HepG2 (cell line): ENCODE results near the gene RAC3. TPM values are rescaled to one million over a fixed set of nuclear protein-coding genes. Genes with fewer than 3 reads are reported as not detected.
A peak's percentile ranks its signal among the peaks of the same experiment; 100 is the strongest.

Experiments
- CSRNP1 ChIP-seq: sonication (generic); formaldehyde crosslinking; IDR thresholded peaks from 2 replicates; pipeline ENCODE4 v1.8.1; 2023; ENCODE audit warnings: mild to moderate bottlenecking, missing genetic modification reagents
- ELK4 ChIP-seq: sonication (generic); formaldehyde crosslinking; IDR thresholded peaks from 2 replicates; pipeline ENCODE4 v1.9.0; 2021; ENCODE audit warnings: missing genetic modification reagents, borderline replicate concordance
- FLYWCH1 ChIP-seq: sonication (generic); formaldehyde crosslinking; IDR thresholded peaks from 2 replicates; pipeline ENCODE4 v1.8.1; 2023; ENCODE audit warnings: mild to moderate bottlenecking, missing genetic modification reagents
- HMGA1 ChIP-seq: sonication (generic); formaldehyde crosslinking; conservative IDR thresholded peaks from 2 replicates; pipeline ENCODE4 v1.4.0; 2020; ENCODE audit warnings: missing genetic modification reagents
- HOMEZ ChIP-seq: IDR thresholded peaks from 2 replicates; pipeline ENCODE4 v1.6.1; 2016; ENCODE audit warnings: low read depth
- KAT7 ChIP-seq: IDR thresholded peaks from 2 replicates; pipeline ENCODE4 v1.6.1; 2018; ENCODE audit warnings: borderline replicate concordance, missing compliant biosample characterization
- SP5 ChIP-seq: IDR thresholded peaks from 2 replicates; pipeline ENCODE4 v1.6.1; 2016; ENCODE audit warnings: low read depth, borderline replicate concordance
- TCF7 ChIP-seq: sonication (generic); IDR thresholded peaks from 2 replicates; pipeline ENCODE4 v1.6.1; 2016; ENCODE audit warnings: antibody characterized with exemption, low read depth
- ZFP37 ChIP-seq: sonication (generic); formaldehyde crosslinking; IDR thresholded peaks from 2 replicates; pipeline ENCODE4 v1.4.0; 2020; ENCODE audit warnings: missing genetic modification reagents, borderline replicate concordance
- ZNF468 ChIP-seq: sonication (generic); formaldehyde crosslinking; IDR thresholded peaks from 2 replicates; pipeline ENCODE4 v1.8.0; 2022; ENCODE audit warnings: mild to moderate bottlenecking, moderate library complexity, missing genetic modification reagents
- ZNF550 ChIP-seq: sonication (generic); formaldehyde crosslinking; IDR thresholded peaks from 2 replicates; pipeline ENCODE4 v1.4.0; 2020; ENCODE audit warnings: mild to moderate bottlenecking, missing genetic modification reagents, borderline replicate concordance
- polyA plus RNA-seq, 8 experiments: library from polyadenylated mRNA; depleted of rRNA in 3 of 8; stranded (reverse) in 7 of 8; unstranded in 1 of 8; fragments of >200 nt; fragmentation: Illumina TruSeq in 4 of 8; extraction: Trizol in 4 of 8; gene quantifications; 2 replicates each; pipeline versions ENCODE4 v1.2.1 to v1.2.3, GENCODE V29; 2011 to 2016; ENCODE audit warnings: low read depth in 4 of 8, missing spikeins in 1 of 8, mixed read lengths in 1 of 8; ENCODE audit not compliant: insufficient read depth in 1 of 8
- total RNA-seq, 5 experiments: library from RNA; depleted of rRNA; stranded (reverse); fragments of >200 nt; fragmentation: Illumina TruSeq; extraction: Trizol; gene quantifications; 2 replicates each; pipeline ENCODE4 v1.2.3, GENCODE V29; 2016; ENCODE audit warnings: low read depth in 1 of 5
- TF ChIP-seq, protein P1 (sequence below): sonication (generic); formaldehyde crosslinking; IDR thresholded peaks from 2 replicates; pipeline ENCODE4 v1.4.0; 2020; ENCODE audit warnings: mild to moderate bottlenecking, missing genetic modification reagents
- TF ChIP-seq, protein P2 (sequence below): sonication (generic); formaldehyde crosslinking; IDR thresholded peaks from 2 replicates; pipeline ENCODE4 v1.5.0; 2020; ENCODE audit warnings: mild to moderate bottlenecking, missing genetic modification reagents

RAC3 gene
- total and polyA plus RNA-seq, 2 of the 13 experiments (the other 11 are each of a cell fraction or from before 2014, with no cell fraction given) = 10.5 to 21.3 TPM

DNA sequence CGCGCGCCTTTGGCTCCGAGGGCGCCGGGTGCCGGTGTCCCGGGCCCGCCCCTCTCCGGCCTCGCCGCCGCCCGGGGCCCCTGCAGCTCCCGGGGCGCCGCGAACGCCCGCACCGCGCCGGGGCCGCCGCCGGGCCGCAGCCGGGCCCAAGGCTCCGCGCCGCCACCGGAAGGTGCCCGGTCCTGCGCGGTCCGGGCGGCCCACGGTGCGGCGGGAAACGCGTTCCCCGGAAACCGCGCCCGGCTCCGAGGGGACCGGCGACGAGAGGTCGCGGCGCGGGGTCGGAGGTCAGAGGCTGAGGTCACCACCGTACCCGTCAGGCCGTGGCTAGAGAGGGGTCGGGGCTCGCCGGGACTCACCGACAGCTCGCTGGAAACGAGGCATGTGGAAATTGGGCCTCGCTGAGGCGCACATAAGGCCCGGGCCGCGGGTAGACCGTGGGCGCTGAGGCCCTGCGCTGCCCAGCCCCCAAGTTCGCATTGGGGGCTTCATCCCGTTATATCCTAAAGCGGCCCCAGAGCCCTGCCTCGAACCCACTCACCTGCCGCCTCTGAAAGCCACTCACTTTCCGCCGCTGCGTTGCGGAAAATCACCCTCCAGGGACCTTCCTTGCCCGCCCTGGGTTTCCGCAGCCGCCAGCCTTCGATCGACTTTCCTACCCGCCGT lies 34.3 kb downstream of the RAC3 start, which contains the start of gene DUS1L (continued):
- TF ChIP-seq, protein P1, sequence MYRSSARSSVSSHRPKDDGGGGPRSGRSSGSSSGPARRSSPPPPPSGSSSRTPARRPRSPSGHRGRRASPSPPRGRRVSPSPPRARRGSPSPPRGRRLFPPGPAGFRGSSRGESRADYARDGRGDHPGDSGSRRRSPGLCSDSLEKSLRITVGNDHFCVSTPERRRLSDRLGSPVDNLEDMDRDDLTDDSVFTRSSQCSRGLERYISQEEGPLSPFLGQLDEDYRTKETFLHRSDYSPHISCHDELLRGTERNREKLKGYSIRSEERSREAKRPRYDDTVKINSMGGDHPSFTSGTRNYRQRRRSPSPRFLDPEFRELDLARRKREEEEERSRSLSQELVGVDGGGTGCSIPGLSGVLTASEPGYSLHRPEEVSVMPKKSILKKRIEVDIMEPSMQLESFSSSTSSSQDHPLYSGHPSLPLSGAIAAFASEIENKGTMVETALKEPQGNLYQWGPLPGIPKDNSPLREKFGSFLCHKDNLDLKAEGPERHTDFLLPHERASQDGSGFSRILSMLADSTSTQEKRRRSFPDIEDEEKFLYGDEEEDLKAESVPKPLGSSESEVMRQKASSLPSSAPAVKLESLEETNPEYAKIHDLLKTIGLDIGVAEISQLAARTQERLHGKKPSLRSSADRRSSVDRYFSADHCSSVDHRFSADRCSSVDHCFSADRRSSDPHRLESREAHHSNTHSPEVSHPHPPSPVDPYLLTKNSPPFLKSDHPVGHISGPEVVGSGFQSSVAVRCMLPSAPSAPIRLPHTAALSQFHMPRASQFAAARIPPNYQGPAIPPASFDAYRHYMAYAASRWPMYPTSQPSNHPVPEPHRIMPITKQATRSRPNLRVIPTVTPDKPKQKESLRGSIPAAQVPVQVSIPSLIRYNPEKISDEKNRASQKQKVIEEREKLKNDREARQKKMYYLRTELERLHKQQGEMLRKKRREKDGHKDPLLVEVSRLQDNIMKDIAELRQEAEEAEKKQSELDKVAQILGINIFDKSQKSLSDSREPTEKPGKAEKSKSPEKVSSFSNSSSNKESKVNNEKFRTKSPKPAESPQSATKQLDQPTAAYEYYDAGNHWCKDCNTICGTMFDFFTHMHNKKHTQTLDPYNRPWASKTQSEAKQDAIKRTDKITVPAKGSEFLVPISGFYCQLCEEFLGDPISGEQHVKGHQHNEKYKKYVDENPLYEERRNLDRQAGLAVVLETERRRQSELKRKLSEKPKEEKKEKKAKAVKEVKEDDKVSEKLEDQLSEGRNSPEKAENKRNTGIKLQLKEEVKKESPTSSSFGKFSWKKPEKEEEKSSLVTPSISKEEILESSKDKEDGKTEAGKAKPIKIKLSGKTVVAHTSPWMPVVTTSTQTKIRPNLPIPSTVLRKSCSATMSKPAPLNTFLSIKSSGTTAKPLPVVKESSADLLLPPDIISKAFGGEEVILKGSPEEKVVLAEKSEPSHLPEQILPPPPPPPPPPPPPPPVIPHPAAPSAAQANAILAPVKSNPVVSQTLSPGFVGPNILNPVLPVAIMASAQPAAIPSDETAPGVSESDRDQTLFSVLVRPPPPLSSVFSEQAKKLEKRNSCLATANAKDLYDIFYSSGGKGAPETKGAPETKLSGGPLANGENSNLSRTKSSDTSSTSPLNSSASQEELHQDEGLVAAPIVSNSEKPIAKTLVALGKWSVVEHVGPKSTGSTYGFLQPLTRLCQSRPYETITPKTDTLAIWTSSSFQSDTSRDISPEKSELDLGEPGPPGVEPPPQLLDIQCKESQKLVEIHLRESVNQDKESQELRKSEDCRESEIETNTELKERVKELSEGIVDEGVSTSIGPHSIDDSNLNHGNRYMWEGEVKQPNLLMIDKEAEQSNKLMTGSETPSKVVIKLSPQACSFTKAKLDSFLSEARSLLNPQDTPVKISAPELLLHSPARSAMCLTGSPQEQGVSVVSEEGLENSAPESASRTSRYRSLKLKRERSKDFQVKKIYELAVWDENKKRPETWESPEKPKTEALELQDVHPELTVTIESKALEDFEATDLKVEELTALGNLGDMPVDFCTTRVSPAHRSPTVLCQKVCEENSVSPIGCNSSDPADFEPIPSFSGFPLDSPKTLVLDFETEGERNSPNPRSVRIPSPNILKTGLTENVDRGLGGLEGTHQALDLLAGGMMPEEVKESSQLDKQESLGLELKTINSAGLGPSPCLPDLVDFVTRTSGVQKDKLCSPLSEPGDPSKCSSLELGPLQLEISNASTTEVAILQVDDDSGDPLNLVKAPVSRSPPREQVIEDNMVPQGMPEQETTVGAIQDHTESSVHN (CRISPR knock-in tag) = peak; percentile 96; the same call in 1 of the 2 replicates
- TF ChIP-seq, protein P2, sequence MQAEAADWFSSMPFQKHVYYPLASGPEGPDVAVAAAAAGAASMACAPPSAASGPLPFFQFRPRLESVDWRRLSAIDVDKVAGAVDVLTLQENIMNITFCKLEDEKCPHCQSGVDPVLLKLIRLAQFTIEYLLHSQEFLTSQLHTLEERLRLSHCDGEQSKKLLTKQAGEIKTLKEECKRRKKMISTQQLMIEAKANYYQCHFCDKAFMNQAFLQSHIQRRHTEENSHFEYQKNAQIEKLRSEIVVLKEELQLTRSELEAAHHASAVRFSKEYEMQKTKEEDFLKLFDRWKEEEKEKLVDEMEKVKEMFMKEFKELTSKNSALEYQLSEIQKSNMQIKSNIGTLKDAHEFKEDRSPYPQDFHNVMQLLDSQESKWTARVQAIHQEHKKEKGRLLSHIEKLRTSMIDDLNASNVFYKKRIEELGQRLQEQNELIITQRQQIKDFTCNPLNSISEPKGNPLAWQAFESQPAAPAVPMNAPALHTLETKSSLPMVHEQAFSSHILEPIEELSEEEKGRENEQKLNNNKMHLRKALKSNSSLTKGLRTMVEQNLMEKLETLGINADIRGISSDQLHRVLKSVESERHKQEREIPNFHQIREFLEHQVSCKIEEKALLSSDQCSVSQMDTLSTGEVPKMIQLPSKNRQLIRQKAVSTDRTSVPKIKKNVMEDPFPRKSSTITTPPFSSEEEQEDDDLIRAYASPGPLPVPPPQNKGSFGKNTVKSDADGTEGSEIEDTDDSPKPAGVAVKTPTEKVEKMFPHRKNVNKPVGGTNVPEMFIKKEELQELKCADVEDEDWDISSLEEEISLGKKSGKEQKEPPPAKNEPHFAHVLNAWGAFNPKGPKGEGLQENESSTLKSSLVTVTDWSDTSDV (CRISPR knock-in tag) = no peak; the same call in 1 of the 2 replicates
- no peak for TF ChIP-seq TCF7
- no peak for TF ChIP-seq ELK4 (CRISPR knock-in tag)
- no peak; the same call in 1 of the 2 replicates for TF ChIP-seq SP5 (CRISPR knock-in tag)
- peak; percentile 64; the same call in 1 of the 2 replicates for TF ChIP-seq HOMEZ (CRISPR knock-in tag)
- peak; percentile 99 for TF ChIP-seq KAT7
- TF ChIP-seq ZNF468 (CRISPR knock-in tag) = no peak
- peak; percentile 55; the same call in 1 of the 2 replicates for TF ChIP-seq ZNF550 (CRISPR knock-in tag)
- TF ChIP-seq CSRNP1 (CRISPR knock-in tag) = peak; percentile 88; the same call in 1 of the 2 replicates
- no peak for TF ChIP-seq HMGA1 (CRISPR knock-in tag)
- no peak for TF ChIP-seq FLYWCH1
- TF ChIP-seq ZFP37 (CRISPR knock-in tag) = no peak
